Panc1 (cell line): ENCODE data around the gene TMEM130.

ENCODE experiments used
- CTCF ChIP-seq: fragments of 450-650 bp; IDR thresholded peaks from 2 replicates; pipeline ENCODE4 v1.5.1; 2017; ENCODE audit warnings: mild to moderate bottlenecking
- POLR2AphosphoS5 ChIP-seq: IDR thresholded peaks from 2 replicates; pipeline ENCODE4 v1.6.1; 2012; ENCODE audit warnings: mild to moderate bottlenecking, low read depth, low read length, moderate library complexity
- TCF7L2 ChIP-seq: IDR thresholded peaks from 2 replicates; pipeline ENCODE4 v1.6.1; 2011; ENCODE audit warnings: mild to moderate bottlenecking, low read depth, low read length, inconsistent platforms
- TF ChIP-seq, protein P1 (sequence below), 2 experiments: IDR thresholded peaks; 2 replicates each; pipeline ENCODE4 v1.6.1; 2011 to 2012; ENCODE audit warnings: low read depth in 2 of 2, control low read depth in 1 of 2, low read length in 1 of 2, mild to moderate bottlenecking in 1 of 2, moderate library complexity in 1 of 2; ENCODE audit not compliant: insufficient read depth in 1 of 2

GRCh38 chr7:98913026-98913425 is 43.2 kb upstream of the TMEM130 start:
- TF ChIP-seq CTCF (no peak), TCF7L2 (no peak), POLR2AphosphoS5 (no peak)
- TF ChIP-seq, protein P1, sequence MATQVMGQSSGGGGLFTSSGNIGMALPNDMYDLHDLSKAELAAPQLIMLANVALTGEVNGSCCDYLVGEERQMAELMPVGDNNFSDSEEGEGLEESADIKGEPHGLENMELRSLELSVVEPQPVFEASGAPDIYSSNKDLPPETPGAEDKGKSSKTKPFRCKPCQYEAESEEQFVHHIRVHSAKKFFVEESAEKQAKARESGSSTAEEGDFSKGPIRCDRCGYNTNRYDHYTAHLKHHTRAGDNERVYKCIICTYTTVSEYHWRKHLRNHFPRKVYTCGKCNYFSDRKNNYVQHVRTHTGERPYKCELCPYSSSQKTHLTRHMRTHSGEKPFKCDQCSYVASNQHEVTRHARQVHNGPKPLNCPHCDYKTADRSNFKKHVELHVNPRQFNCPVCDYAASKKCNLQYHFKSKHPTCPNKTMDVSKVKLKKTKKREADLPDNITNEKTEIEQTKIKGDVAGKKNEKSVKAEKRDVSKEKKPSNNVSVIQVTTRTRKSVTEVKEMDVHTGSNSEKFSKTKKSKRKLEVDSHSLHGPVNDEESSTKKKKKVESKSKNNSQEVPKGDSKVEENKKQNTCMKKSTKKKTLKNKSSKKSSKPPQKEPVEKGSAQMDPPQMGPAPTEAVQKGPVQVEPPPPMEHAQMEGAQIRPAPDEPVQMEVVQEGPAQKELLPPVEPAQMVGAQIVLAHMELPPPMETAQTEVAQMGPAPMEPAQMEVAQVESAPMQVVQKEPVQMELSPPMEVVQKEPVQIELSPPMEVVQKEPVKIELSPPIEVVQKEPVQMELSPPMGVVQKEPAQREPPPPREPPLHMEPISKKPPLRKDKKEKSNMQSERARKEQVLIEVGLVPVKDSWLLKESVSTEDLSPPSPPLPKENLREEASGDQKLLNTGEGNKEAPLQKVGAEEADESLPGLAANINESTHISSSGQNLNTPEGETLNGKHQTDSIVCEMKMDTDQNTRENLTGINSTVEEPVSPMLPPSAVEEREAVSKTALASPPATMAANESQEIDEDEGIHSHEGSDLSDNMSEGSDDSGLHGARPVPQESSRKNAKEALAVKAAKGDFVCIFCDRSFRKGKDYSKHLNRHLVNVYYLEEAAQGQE (IDR thresholded peaks at IDR 0.05; ENCODE audit: insufficient read depth in 1 of 2, low read depth in 2 of 2, low read length in 1 of 2) = no peak
